AML-193 (cell line): ENCODE data around the gene RAB6B.

Experiments used
- DNase-seq, 2 experiments: peaks; one replicate each; lab custom pipeline; 2025; lab: John Stamatoyannopoulos, UW

Gene RAB6B

DNA sequence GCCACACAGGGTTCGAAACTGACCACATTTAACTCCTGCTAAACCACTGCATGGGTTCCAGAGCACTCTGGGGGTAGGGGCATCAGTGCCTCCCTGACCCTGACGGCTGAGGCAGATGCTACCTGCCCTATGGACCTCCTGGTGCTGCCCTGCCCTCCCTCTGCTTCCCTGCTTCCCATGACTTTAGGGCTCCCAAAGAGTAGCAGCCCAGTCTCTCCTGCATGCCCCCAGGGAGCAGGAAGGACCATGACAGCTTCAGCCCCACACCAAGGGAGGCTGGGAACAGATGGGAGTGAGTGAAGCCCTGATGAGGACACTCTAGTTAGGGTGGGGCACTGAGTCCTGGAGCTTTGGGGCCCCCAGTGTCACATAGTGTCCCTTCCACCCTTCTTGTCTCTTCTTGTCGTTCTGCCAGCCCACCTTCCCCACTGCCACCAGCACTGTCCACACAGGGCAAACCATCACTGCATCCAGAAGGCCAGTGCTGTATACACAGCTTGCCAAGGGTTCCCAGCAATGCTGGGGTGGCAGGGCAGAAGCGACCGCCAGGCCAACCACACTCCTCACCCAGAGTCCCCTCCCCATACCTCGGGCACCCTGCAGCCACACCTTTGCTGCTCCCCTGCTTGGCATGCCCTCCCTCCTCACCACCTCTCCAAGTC is 59.1 kb downstream of the RAB6B start:
- no peak for DNase-seq

DNA sequence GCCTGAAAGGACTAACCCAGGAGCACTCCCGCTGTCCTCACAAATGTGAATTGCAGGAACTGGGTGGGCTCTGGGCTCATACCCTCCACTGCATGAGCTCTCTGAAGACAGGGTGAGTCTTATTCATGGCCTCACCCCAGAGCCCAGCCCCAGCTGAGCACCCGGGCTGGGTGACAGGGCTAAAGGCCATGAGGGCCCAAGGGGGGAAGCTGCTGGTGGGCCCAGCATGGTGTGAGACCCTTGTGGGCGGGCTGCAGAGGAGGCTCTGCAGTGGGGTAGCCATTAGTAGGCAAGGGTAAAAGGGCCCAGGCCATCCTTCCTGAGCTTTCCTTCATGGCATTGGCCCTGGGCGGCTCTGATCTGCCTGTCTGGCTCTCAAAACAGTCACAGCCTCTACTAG is 59.7 kb downstream of the RAB6B start:
- no peak for DNase-seq

- no peak for DNase-seq
Measured at GRCh38 chr3:133835418-133835743, 60.3 kb downstream of the RAB6B start.

DNA sequence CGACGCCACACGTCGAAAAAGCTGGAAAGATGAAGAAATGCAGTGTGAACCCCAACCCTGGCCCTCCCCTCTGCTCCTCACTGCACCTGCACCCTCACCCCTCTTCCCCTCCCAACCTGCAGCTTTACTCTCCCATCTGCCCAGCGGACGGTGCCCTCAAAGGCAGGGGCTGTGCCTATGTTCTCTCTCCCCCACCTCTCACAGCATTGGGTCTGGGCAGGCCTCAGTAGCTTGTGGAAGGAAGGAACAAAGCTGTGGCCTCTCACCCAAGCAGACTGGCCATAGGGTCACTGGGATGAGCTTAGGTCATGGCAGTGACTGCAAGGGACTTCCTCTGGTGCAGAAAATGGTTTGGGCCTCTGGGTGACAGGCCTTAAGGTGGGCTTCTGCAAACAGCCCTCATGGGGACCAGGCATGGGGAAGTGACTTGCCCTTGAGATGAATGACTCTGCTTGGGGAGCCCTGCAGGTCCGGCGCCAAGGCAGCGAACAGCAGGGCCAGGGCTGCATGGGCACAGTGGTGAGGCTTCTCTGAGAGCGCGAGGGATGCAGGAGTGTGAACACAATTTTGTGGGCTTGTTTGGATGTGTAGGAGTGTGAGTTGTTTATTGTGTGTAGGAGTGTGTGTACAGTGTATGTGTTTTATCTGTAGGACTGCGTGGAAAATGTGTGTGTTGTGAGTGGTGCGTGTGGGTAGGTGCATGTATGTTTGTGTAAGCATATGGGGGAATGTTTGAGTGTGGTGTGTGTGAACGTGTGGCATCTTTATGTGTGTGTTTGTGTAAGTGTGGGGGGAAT is 60.9 kb downstream of the RAB6B start:
- DNase-seq = no peak

DNA sequence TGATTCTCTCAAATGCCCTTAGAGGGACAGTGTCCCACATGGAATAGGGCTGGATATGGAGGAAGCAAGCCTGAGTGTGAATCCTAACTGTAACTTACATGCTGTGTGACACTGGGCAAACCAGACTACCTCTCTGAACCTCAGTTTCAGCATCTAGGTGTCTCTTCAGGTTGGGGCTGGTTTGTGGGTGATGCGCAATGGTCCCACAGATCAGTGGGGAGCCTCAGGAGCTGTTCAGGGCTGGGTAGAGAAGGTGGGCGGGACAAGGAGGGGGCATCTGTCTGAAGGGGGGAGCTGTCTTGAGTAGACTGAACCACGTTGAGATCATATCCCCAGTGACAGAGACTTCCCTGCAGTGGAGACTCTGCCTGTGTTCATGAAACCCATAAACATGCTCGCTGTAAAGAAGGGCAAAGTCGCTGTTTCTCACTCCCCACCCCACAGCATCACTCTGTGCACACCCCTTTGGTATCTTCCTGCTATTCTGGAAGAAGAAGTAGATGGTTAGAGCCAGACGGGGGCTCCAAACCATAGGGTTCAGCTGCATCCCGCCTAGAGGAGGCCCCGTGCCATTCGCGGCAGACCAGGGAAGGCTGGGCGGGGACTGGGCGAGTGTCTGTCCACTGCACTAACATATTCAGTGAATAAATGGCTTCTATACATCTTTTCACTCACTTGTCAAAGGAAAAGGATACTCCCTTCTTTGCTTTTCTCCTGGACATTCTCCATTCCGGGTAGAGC is 61.6 kb downstream of the RAB6B start:
- no peak for DNase-seq

DNA sequence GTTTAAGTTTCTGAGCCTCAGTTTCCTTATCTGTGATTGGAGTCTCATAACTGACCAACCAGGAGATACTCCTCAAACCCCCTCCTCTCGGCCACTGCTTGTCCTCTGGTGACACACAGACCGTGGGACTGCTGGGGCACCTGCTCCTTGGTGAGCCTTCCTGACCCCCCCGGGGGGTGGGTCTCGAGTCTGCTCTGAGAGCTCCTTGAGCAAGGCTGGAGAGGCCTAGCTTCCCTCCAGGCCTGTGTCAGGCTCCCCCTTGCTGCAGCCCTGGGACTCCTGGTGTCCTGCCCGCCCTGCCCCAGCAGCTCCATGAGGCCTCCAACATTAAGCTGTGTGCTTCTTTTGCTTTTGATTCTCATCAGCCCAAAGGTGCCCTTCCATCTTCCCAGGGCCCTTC is 62.4 kb downstream of the RAB6B start:
- DNase-seq = no peak

- no peak for DNase-seq
Measured at GRCh38 chr3:133832802-133833144, 62.9 kb downstream of the RAB6B start.

GRCh38 chr3:133831966-133832801 is 63.5 kb downstream of the RAB6B start:
- DNase-seq = no peak

DNA sequence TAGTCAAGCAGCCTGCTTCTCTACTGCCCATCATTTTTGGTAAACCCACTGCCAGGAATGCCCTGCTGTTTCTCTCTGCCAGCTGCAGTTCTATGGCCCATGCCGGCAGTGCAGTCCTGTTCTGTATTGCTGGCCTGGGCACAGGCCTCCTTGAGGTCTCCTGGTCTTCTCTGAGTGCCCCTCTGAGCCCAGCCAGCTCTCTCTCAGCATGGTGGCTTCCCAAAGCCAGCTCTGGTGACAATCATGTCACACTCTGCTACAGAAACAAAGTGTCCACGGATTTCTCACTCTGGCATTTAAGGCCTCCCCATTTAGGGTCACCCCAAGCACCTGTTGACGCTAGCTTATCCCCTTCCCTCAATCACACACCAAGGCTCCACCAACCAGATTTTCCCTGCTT is 65.6 kb downstream of the RAB6B start:
- no peak for DNase-seq

DNA sequence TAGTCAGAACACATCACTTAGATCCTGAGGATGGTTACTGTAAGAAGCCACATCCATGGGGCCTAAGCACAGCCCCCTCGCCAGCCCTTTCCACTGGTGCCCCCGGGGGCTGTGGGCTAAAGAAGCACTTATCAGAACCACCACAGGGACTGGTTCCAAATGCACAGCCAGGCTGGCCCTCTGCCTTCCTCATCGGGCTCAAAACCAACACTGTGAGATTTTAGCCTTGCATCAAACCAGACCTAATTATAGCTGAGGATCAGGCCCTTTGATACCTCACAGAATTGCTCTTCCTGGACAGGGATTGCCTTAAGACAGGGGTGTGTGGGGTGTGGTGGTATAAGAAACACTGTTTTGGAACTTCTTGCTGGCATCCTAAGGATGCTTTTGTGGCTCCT is 66.4 kb downstream of the RAB6B start:
- DNase-seq = no peak

DNA sequence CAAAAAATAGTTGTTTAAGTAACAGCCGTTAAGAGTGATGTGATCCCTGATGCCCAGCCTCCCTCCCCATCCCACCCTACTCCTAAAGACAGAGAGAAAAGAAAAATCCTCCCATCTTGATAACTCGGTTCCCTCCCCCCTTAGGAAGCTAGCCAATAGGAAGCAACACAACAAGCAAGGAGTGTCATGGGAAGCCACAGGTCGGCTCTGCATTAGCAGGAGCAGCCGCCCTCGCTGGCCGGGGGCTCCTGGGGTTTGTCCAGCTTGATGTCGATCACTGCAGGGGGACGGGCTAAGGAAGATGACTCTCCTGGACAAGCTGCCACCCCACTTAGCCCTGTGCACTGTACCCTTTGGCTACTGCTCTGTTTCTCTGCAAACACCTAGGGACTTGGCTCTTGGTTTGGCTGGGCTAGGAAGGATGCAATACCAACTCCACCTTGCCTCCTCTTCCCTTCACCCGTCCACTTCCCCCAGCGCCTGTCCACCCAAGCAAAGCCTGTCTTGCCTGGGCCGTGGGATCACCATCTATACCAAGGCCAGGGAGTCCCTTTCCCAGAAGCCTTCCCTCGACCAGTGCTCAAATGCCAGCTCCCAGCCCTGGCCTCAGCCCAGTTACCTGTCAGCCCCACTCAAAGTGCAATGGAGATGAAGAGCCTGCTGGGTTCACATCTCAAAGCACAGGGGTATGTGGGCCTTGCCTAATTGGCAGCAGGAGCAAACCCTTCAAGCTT is 66.9 kb downstream of the RAB6B start:
- no peak for DNase-seq

DNA sequence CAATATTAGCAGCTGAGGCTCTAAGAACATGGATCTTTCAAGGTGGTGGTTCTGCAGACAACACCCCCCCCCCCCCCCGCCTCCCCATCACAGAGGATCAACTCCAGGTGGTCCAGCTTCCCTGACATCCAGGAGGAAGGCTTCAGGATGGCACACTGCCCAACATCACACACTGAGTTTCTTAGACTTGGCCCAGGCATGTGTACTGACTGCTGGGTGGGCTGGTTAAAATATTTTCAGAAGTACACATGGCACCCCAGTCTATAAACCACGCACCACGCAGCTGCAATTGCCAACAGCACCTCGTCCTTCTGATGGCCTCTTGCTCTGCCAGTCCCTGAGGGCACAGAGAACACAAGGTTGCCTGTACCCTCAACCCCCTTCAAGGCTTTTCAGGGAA is 68.0 kb downstream of the RAB6B start:
- no peak for DNase-seq

- no peak for DNase-seq
Measured at GRCh38 chr3:133827136-133827535, 68.5 kb downstream of the RAB6B start.

DNA sequence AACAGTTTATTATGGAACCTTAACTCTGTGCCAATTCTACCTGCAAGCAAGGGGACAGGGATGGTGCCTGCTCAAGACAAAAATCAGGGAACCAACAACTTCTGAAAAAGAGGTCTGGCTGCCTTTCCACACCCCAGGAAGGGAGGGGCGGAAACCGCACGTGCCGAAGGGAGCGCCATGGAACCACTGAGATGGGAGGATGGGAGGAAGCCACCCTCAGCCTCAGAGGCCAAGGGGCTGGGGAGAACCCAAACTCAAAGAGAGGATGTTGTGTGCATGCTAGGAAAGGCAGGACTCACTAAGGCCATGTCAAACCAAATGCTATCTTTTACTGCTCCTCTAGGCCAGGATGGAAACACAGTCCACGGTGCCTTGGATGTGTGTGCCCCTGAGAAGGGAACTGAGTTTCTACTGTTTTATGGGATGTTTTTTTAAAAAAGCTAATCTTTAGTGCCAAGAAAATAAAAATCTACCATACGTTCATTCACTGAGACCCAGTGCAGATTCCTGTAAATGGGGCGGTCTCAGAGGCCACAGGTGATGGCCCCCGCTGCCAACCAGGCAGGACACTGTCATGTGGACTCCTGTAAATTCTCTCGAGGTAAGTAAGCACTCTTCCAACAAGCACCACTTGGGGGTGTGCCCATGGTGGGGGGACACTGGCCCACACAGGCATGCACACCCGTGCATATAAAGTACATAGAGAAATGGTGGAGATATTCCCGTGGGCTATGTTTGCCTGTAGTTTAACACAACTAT is 69.5 kb downstream of the RAB6B start:
- no peak for DNase-seq

- no peak for DNase-seq
Measured at GRCh38 chr3:133824961-133825485, 70.7 kb downstream of the RAB6B start.

DNA sequence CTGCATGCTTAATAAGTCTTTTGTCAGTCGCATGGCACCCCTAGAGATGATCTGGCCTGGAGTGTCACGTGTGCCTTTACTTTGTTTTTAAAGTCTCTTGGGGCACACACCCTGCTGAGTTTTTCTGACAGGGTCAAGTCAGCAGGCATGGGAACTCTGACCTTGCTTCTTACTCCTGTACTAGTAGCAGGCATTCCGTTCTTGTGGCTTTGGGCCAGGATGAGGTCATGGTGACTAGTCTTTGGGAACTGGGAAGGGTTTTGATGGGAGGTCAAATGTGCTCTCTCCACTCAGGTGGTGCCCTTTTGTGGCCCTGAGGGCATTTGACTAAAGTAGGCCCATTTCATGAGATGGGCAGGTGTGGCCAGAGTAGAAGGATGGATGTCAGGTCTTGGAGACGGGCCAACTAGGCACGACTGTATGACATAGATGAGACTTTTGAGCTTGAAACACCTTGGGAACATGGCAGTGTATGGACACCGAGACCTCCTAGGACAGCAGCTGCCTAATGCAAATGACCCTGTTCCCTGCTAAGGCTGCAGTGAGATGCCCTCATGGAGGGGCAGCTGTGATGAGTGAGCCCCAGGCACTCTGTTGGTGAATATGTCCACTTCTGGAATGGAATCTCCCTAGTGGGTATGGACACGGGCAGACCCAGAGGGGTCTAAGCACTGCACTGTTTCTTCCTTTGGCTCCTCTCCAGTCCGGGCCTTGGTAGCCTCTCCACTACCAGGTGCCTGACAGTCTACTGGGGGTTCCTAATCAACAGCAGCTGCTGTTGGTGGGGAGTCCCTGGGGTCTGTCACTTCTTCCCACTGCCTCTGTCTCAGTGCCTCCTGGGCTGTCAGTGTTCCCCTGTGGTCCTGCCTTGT is 73.7 kb downstream of the RAB6B start:
- DNase-seq = no peak

- no peak for DNase-seq
Measured at GRCh38 chr3:133820889-133821675, 74.6 kb downstream of the RAB6B start.

- DNase-seq = no peak
Measured at GRCh38 chr3:133820129-133820528, 75.6 kb downstream of the RAB6B start.

GRCh38 chr3:133815386-133815785 is 80.3 kb downstream of the RAB6B start:
- no peak for DNase-seq
